ENCODE data around the gene RERE. TPM values are rescaled to one million over a fixed set of nuclear protein-coding genes. Genes with fewer than 3 reads are reported as not detected.

The RERE gene
- total RNA-seq, 4 donors from 2014 or later: 118 to 244 (median 131) TPM

- TF ChIP-seq POLR2A (IDR thresholded peaks at IDR 0.05): no peak
- TF ChIP-seq CTCF (IDR thresholded peaks at IDR 0.05): no peak
- H3K27ac ChIP-seq: no peak overlapping the region
- H3K4me1 ChIP-seq: peaks cover 5 to 10% of the 10 kb centered on the region in 2 donors
- no peaks in the 10 kb centered on the region for H3K36me3 ChIP-seq
- H3K9me3 ChIP-seq: no peaks in the 10 kb centered on the region
- intact Hi-C loops (cut with DNase I): no loop called here
- H3K4me3 ChIP-seq (replicated peaks in 1 of 3): no peak overlapping the region
- WGBS, 2 donors: 86 to 93% methylated on average over 2 of the region's 2 CpGs
- DNase-seq: no peak
- no peaks in the 10 kb centered on the region for H3K27me3 ChIP-seq
Measured at GRCh38 chr1:8482979-8483381, 334.5 kb downstream of the RERE start.

GRCh38 chr1:8481650-8482380, 335.6 kb downstream of the RERE start:
- no peak overlapping the region for H3K27ac ChIP-seq
- DNase-seq: no peak
- no peaks in the 10 kb centered on the region for H3K9me3 ChIP-seq
- no peaks in the 10 kb centered on the region for H3K27me3 ChIP-seq
- intact Hi-C loops (cut with DNase I): no loop called here
- no peaks in the 10 kb centered on the region for H3K36me3 ChIP-seq
- H3K4me1 ChIP-seq: peaks cover 15 to 21% of the 10 kb centered on the region in 2 donors
- H3K4me3 ChIP-seq (replicated peaks in 1 of 3): no peak overlapping the region
- TF ChIP-seq POLR2A (IDR thresholded peaks at IDR 0.05): no peak
- no peak for TF ChIP-seq CTCF (IDR thresholded peaks at IDR 0.05)
- 94 to 96% methylated on average over 2 of the region's 2 CpGs for WGBS, 2 donors

GRCh38 chr1:8478566-8478965, 338.9 kb downstream of the RERE start:
- H3K4me3 ChIP-seq (replicated peaks in 1 of 3): no peak overlapping the region
- TF ChIP-seq POLR2A (IDR thresholded peaks at IDR 0.05) (no peak), CTCF (IDR thresholded peaks at IDR 0.05) (no peak)
- peaks cover 15 to 21% of the 10 kb centered on the region in 2 donors for H3K4me1 ChIP-seq
- DNase-seq: no peak
- intact Hi-C loops (cut with DNase I): no loop called here
- H3K27ac ChIP-seq: no peak overlapping the region
- no peaks in the 10 kb centered on the region for H3K27me3 ChIP-seq
- no peaks in the 10 kb centered on the region for H3K9me3 ChIP-seq
- no peaks in the 10 kb centered on the region for H3K36me3 ChIP-seq

- peaks cover 20 to 25% of the 10 kb centered on the region in 2 donors for H3K4me1 ChIP-seq
- H3K9me3 ChIP-seq: no peaks in the 10 kb centered on the region
- H3K27ac ChIP-seq: peak overlapping the region in 2 of 3 donors; percentile 19 to 61
- no peak for DNase-seq
- H3K36me3 ChIP-seq: no peaks in the 10 kb centered on the region
- 86 to 89% methylated on average over 2 of the region's 2 CpGs for WGBS, 2 donors
- H3K4me3 ChIP-seq (replicated peaks in 1 of 3): no peak overlapping the region
- intact Hi-C loops (cut with DNase I): no loop called here
- TF ChIP-seq POLR2A (IDR thresholded peaks at IDR 0.05) (no peak), CTCF (IDR thresholded peaks at IDR 0.05) (no peak)
- H3K27me3 ChIP-seq: no peaks in the 10 kb centered on the region
Measured at GRCh38 chr1:8477983-8478362, 339.5 kb downstream of the RERE start.

- no peak overlapping the region for H3K4me3 ChIP-seq (replicated peaks in 1 of 3)
- intact Hi-C loops (cut with DNase I): no loop called here
- H3K36me3 ChIP-seq: no peaks in the 10 kb centered on the region
- H3K27ac ChIP-seq: peak overlapping the region in 2 of 3 donors; percentile 19 to 61
- peaks cover 20 to 31% of the 10 kb centered on the region in 2 donors for H3K4me1 ChIP-seq
- no peaks in the 10 kb centered on the region for H3K27me3 ChIP-seq
- no peak for DNase-seq
- H3K9me3 ChIP-seq: no peaks in the 10 kb centered on the region
- TF ChIP-seq CTCF (IDR thresholded peaks at IDR 0.05) (no peak), POLR2A (IDR thresholded peaks at IDR 0.05) (no peak)
- WGBS, 2 donors: 53 to 58% methylated on average over 9 of the region's 9 CpGs
Measured at GRCh38 chr1:8477166-8477982, 340.1 kb downstream of the RERE start.

All from thyroid gland (tissue), 4 donors.